Measurements from ENCODE around the gene GOSR2. TPM values are rescaled to one million over a fixed set of nuclear protein-coding genes. Genes with fewer than 3 reads are reported as not detected.

The GOSR2 gene
- total and polyA plus RNA-seq, 9 of the 15 experiments (the other 6 are each of a cell fraction or from before 2014, with no cell fraction given), result 32.7 to 96.3 (median 48.9) TPM

- TF ChIP-seq HOMEZ (CRISPR knock-in tag; IDR thresholded peaks at IDR 0.05) (no peak), HOXB6 (CRISPR knock-in tag; IDR thresholded peaks at IDR 0.05; ENCODE audit: borderline replicate concordance) (no peak), FOXJ2 (tag; IDR thresholded peaks at IDR 0.05) (no peak), BCL6 (CRISPR knock-in tag; IDR thresholded peaks at IDR 0.05) (no peak), ZNF407 (IDR thresholded peaks at IDR 0.05; ENCODE audit: low read depth) (no peak), HMGN3 (IDR thresholded peaks at IDR 0.05; ENCODE audit: borderline replicate concordance, extremely low read depth, insufficient read length, low read depth, low read length) (no peak), GTF2E2 (tag; IDR thresholded peaks at IDR 0.05) (no peak), MAX (CRISPR knock-in tag; IDR thresholded peaks at IDR 0.05) (no peak), KDM2B (CRISPR knock-in tag; IDR thresholded peaks at IDR 0.05) (no peak), TEAD4 (IDR thresholded peaks at IDR 0.05; ENCODE audit: low read length) (no peak; the same call in 1 of the 2 replicates), TEAD4 (CRISPR knock-in tag; IDR thresholded peaks at IDR 0.05; ENCODE audit: borderline replicate concordance) (no peak), ZNF830 (CRISPR knock-in tag; IDR thresholded peaks at IDR 0.05) (no peak), ETV6 (IDR thresholded peaks at IDR 0.05; ENCODE audit: borderline replicate concordance in 1 of 2, low read depth in 2 of 2, low read length in 1 of 2) (no peak), ETV6 (CRISPR knock-in tag; IDR thresholded peaks at IDR 0.05; ENCODE audit: borderline replicate concordance) (no peak)
- TF ChIP-seq, protein P1, sequence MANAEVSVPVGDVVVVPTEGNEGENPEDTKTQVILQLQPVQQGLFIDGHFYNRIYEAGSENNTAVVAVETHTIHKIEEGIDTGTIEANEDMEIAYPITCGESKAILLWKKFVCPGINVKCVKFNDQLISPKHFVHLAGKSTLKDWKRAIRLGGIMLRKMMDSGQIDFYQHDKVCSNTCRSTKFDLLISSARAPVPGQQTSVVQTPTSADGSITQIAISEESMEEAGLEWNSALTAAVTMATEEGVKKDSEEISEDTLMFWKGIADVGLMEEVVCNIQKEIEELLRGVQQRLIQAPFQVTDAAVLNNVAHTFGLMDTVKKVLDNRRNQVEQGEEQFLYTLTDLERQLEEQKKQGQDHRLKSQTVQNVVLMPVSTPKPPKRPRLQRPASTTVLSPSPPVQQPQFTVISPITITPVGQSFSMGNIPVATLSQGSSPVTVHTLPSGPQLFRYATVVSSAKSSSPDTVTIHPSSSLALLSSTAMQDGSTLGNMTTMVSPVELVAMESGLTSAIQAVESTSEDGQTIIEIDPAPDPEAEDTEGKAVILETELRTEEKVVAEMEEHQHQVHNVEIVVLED (CRISPR knock-in tag; IDR thresholded peaks at IDR 0.05), result no peak
Measured at GRCh38 chr17:46940692-46941404, 17.9 kb downstream of the GOSR2 start (continued).
